NCI-H2227 treated with DMSO at 0.1 percent for 48 hours (cell line): ENCODE measurements around the gene THAP11.
"Not testable (repeated sequence)": the region's sequence is repeated elsewhere in the genome, so short reads cannot be mapped to it uniquely, and the experiment has no call there.

ENCODE experiments used
- DNase-seq: peaks from one replicate; lab custom pipeline; 2025; lab: John Stamatoyannopoulos, UW

The THAP11 gene

DNA sequence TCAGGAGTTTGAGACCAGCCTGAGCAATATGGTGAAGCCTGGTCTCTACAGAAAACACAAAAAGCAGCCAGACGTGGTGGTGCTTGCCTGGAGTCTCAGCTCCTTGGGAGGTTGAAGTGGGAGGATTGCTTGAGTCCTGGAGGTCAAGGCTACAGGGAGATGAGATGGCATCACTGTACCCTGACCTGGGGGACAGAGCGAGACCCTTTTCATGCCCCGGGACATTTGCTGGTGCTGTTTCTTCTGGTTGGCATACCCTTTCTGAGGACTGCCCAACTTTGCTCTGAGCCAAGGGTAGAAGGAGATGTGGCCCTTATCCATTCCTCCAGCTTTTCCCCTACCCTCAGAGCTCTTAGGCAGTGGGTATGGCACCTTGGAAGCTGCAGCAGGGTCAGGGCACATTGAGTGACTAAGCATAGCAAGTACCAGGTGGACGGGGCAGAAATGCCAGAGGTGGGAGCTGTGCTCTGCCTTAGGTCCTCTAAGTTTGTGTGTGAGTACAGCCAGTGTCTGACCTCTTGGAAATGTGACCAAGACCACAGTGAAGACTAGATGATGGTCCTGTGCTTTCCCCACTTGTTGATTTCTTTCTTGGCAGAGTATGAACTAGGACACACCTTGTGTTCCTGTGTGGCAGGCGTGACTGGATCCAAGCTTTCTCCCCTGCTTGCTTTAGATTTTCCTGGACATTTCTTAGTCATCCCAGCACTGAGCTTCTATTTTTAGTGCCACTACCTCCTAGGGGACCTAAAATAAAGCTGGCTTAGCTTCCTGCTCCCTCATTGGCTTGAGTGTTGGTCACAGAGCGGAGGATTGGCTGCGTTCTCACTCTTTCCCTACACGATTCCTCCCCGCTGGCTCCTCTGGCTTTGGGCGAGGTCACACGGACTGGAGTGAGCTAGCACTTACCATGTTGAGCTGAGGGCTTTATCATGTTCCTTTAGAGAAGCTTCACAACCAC is 20.8 kb downstream of the THAP11 start:
- DNase-seq = no peak

DNA sequence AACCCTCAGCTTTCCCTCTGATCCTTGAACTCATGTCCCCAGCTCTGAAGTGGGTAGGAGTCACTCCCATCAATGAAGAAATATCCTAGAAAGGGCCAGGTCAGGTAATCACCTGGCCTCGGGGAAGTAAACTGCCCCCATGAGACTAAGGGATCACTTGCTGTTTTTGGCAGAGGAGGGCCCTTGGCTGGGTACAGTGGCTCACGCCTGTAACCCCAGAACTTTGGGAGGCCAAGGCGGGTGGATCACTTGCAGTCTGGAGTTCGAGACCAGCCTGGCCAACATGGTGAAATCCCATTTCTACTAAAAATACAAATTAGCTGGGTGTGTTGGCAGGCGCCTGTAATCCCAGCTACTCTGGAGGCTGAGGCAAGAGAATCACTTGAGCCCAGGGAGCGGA is 21.9 kb downstream of the THAP11 start:
- DNase-seq = not testable (repeated sequence)

DNA sequence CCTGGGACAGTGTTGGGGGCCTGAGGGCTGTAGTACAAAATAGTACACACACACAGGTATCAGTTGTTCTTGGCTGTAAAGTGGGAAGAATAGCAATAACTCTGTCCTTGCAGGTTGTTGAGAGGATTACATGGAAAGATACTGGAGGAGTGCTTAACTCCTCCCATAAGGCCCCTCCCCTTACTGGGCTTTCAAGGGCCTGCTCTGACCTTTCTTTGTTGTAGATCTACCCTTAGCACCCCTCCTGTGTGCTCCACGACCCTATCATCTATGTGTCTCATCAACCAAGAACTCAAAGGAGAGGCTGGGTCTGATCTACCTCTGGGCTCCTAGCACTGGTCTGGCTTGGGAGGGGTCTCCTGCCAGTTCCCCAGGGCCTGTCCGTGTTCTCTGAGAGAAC is 22.5 kb downstream of the THAP11 start:
- no peak for DNase-seq

DNA sequence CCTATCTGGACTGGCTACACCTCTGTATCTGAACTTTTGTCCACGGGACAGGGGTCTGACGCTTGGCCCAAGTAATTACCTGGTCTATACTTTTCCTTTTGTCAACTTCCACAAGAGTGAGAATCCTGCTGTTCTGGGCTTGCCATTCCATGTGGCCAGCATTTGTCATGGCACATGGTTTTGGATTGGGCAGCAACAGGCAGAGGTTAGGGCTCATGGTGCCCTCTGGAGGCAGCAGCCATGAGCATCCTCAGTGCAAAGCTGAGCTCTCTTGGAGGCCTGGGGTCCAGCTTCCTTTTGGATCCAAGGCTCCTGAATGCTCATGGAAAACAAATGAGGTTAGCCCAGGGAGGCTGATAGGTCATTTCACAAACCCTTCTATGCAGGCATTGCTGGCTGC is 23.2 kb downstream of the THAP11 start:
- no peak for DNase-seq

DNA sequence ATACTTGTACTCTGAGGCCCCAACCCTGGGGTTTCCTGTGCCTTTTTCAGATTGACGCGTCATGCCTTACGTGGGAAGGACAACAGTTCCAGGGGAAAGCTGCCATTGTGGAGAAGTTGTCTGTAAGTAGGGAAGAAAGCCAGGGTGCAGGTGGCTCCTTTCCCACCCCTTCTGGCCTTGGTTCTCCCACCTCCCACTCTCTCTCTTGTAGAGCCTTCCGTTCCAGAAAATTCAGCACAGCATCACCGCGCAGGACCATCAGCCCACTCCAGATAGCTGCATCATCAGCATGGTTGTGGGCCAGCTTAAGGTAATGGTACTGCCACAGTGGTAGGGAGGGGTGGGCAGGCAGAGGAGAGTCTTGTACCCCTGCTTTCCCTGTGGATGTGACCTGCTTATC is 26.2 kb downstream of the THAP11 start:
- DNase-seq = no peak

DNA sequence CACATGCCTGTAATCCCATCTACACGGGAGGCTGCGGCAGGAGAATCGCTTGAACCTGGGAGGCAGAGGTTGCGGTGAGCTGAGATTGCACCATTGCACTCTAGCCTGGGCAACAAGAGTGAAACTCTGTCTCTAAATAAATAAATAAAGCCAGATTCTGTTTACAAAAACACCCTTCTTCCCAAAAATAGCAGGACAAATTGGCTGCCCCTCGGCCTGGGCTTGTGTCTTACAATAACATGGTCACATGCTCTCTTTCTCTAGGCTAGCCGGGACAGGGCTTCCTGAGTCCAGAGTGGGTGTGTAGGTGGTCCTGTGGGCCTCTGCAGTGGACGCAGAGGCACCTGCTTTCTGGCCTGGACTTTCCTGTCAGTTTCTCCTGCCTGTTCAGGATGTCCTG is 27.5 kb downstream of the THAP11 start:
- no peak for DNase-seq

DNA sequence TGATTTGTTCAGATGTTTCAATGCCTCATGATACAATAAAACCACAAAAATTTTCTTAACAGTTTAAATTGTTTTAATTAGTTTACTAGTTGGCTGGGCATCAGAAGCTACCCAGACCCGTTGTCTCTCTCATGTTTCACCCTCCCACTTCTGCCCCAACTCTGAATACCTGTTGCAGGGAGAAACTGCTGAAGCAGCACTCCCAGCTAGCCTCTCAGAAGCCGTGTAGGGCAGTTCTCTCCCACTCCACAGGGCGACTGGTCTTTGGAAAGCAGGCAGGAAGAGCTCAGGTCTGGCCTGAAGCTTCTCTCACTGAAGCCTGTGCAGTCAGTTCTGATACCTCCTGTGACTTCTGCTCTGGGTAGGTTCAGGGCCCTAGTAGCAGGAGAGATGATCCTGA is 29.1 kb downstream of the THAP11 start:
- no peak for DNase-seq

DNA sequence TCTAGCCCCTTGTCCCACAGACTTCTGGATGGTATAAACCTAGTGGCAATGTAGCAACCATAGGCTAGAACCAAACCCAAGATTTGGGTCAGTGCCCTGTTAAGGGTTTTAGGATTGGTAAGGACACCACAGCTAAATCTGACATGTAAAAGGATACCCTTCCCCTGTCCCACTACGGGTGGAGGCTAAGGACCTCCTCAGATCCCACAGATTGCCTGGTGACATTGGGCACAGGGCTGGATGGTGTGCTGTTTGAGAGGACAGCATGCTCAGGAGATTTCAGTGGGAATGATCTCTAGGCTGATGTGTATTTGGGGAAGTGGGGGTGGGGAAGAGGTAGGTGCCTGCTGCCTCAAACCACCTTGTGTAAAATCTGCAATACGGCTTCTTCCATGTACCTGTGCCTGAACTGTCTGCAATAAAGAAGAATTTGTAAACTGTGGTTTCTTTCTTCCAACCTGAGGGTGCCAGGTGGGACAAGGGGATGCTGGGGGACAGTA is 30.1 kb downstream of the THAP11 start:
- DNase-seq = no peak

DNA sequence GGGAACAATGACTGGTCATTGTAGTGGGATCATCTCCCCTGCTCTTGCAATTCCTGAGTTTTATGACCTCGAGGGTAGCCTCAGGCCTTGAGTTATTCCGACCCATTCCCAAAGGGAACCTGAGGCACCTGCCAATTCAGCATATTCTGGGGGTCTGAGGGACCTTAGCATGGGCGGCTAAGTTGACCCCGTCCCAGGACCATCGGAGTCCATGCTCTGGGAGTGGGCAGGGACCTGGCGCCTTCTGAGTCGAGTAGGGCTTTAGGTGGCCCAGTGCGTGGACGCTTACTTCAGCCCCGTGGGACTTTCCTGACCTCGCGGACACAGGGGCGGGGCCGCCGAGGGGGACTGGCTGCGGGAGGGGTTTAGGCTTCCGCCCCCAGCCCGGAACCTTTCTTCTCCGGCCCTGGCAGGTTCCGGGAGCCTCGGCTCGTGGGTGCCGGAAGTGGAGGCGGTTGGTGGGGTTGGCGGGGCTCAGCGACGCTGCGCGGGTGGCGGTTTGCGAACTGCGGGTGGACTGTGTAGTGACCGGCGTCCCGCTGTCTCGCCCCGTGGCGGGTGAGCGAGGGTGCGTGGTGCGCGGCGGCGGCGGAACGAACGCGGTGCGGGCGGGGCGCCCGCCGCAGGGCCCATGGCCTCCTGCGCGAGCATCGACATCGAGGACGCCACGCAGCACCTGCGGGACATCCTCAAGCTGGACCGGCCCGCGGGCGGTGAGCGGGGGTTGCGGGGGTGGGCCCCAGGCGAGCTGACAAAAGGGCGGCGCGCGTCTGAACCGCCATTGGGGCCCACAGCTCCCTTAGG is 30.7 kb downstream of the THAP11 start, which contains the start of gene EDC4:
Gene EDC4, plus strand, starts transcription at position 422 of the 804 bp plus-strand sequence. Its CDS starts 210 bp downstream, at position 632.
- peak; percentile 55 for DNase-seq

DNA sequence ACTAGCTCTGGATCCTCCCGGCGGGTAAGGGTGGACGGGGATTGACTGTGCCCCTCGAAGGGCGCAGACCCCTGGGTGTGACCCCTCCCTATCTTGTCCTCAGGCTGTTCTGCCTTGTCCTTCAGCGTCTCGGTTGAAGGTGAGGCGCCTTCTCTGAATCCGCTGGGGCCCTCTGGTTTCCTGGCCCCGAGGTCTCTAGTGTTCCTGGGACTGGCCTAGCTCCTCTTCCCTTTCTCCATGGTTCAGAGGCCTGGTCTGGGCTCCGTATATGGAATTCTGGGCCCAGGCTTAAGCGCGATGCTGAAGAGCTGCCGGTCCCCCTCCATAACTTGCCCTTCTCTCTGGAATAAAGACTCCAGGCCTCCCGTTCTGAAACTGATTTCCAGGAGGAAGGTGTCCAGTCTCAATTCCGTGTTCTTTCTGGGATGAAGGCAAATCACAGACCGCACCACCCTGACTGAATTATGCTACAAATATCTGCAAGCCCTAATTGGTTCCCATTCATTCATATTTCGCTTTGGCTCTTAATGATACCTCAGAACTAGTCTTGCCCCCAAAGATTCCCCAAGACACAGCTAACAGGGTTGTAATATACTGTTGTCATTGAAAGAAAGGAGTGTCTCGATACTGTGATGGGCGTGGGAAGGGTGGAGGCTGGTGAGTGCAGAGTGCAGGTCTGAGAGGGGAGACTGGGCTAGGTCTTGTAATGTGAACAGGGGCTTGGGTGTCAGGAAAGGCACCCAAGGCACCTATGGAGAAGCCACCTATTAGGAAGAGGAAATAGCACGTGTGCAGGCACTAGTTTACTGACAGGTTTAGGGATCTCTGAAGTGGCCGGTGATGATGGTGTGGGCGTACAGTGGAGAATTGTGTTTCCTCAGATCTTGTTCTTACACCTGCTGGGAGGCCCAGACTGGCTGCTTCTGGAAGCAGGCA is 31.6 kb downstream of the THAP11 start:
- DNase-seq = no peak

DNA sequence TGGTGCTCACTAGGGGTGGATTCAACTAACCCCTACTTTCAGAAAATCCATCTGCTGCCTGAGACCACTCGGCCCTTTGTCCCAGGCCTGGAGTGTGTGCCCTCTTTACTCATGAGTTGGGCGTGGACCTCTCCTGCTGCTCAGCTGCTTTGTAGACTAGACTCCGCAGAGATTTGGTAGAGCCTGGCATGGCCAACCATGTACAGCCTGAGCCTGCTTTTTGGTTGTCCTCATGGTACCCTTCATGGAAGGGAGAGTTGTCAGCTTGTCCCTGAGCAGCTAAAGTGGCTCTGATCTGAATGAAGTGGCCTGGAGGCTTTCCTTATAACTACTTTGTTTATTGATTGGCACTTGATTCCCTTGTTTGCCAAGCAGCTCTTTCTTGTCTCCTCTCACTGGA is 32.3 kb downstream of the THAP11 start:
- no peak for DNase-seq

DNA sequence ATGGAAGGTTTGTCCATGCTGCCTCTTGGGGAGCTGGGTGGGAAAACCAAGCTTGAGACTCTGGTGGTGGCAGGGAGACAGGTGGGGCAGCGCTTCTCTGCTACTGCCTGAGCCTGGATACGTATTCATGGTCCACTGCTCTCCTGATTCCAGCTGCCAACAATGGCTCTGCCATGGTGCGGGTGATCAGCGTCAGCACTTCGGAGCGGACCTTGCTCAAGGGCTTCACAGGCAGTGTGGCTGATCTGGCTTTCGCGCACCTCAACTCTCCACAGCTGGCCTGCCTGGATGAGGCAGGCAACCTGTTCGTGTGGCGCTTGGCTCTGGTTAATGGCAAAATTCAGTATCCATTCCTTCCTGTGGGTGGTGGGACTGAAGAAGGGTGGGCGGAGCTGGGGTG is 34.9 kb downstream of the THAP11 start:
- DNase-seq = no peak

DNA sequence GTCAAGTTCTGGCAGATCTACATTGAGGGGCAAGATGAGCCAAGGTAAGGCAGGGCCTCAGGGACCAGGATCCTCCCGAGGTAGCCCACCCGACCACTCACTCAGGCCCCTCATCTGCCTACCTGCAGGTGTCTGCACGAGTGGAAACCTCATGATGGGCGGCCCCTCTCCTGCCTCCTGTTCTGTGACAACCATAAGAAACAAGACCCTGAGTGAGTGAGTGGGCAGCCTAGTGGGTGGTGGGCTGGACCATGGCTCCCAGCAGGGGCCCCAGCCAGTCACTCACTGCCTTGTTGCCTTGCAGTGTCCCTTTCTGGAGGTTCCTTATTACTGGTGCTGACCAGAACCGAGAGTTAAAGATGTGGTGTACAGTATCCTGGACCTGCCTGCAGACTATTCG is 36.1 kb downstream of the THAP11 start:
- no peak for DNase-seq

DNA sequence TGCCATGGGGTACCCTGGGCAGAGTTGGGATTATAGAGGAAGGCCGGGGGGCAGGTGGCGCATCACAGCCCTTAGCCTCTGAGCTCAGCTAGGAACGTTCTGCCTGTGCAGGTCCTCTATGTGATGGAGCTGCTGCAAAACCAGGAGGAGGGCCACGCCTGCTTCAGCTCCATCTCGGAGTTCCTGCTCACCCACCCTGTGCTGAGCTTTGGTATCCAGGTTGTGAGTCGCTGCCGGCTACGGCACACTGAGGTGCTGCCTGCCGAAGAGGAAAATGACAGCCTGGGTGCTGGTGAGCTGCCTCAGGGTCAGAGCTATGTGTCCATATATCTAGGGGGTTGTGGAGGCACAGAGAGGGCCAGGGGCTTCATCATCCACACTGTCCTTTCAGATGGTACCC is 36.7 kb downstream of the THAP11 start:
- DNase-seq = no peak

DNA sequence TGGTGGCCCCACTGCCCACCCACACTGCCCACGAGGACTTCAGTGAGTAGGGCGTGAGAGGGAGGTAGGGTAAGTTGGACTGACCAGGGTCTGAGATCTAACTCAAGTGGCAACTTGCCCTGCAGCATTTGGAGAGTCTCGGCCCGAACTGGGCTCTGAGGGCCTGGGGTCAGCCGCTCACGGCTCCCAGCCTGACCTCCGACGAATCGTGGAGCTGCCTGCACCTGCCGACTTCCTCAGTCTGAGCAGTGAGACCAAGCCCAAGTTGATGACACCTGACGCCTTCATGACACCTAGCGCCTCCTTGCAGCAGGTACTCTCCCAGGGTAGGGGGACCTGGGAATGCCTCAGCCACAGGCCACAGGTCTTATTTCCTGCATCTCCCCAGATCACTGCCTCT is 37.3 kb downstream of the THAP11 start:
- no peak for DNase-seq

DNA sequence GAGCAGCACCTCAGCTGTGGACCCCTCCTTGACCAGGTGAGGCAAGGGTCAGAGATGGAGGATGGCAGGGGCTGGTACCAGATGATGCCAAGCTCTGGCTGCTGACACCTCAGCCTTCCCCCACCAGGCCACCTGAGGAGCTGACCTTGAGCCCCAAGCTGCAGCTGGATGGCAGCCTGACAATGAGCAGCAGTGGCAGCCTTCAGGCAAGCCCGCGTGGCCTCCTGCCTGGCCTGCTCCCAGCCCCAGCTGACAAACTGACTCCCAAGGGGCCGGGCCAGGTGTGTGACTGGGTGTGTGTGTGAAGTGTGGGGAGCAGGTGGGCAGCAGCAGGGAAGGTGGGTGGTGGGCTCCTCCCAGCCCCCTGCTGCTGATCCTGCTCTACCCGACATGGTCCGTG is 37.8 kb downstream of the THAP11 start:
- DNase-seq = no peak

DNA sequence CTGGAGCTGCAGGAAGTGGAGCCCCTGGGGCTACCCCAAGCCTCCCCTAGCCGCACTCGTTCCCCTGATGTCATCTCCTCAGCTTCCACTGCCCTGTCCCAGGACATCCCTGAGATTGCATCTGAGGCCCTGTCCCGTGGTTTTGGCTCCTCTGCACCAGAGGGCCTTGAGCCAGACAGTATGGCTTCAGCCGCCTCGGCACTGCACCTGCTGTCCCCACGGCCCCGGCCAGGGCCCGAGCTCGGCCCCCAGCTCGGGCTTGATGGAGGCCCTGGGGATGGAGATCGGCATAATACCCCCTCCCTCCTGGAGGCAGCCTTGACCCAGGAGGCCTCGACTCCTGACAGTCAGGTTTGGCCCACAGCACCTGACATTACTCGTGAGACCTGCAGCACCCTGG is 38.5 kb downstream of the THAP11 start:
- no peak for DNase-seq

DNA sequence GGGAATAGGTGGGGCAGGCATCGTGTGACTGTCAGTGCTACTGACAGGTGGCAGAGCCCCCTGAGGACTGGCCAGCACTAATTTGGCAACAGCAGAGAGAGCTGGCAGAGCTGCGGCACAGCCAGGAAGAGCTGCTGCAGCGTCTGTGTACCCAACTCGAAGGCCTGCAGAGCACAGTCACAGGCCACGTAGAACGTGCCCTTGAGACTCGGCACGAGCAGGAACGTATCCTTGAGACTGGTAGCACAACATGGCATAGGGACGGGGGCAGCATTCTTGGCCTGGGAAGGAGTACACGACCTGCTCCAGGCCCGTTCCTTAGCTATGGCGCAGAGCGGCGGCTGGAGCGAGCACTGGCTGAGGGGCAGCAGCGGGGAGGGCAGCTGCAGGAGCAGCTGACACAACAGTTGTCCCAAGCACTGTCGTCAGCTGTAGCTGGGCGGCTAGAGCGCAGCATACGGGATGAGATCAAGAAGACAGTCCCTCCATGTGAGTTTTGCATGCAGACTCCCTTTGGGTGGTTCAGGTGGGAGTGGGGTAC is 39.6 kb downstream of the THAP11 start:
- DNase-seq = no peak

DNA sequence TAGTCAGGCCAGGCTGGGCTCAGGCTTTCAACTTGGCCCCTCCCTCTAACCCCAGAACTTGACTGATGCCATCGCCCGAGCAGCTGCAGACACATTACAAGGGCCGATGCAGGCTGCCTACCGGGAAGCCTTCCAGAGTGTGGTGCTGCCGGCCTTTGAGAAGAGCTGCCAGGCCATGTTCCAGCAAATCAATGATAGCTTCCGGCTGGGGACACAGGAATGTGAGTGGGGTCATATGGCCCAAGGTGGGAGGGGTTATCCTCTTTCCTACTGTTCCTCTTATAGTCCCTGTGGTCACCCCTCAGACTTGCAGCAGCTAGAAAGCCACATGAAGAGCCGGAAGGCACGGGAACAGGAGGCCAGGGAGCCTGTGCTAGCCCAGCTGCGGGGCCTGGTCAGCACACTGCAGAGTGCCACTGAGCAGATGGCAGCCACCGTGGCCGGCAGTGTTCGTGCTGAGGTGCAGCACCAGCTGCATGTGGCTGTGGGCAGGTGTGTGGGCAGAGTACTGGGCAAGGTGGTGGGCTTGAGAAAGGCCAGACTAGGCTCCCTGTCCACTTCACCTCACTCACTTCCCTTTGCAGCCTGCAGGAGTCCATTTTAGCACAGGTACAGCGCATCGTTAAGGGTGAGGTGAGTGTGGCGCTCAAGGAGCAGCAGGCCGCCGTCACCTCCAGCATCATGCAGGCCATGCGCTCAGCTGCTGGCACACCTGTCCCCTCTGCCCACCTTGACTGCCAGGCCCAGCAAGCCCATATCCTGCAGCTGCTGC is 40.4 kb downstream of the THAP11 start:
- no peak for DNase-seq

DNA sequence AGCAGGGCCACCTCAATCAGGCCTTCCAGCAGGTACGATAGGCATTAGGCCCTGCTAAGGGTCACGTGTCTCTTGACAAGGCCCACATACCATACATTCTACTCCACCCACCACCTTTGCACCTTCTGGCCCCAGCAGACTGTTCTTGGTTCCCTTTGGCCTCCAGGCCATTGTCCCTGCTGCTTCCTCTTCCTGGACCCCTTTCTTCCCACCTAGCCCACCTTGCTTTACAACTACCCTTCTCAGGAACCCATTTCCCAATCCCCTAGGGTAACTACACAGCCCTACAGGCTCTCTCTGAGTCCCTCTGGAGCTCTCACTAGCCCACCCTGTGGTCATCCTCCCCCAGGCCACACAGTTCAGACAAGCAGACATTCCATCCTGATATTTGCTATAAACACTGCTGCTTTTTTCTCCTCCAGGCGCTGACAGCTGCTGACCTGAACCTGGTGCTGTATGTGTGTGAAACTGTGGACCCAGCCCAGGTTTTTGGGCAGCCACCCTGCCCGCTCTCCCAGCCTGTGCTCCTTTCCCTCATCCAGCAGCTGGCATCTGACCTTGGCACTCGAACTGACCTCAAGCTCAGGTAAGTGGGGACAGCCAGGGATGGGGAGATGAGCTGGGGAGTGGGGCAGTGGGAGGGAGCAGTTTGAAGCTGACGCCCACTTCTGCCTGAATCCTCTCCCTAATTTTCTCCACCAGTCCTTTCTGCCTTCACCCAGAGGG is 41.2 kb downstream of the THAP11 start:
- DNase-seq = no peak
